ENCODE measurements around the gene EVPL. TPM values are rescaled to one million over a fixed set of nuclear protein-coding genes. Genes with fewer than 3 reads are reported as not detected.

EVPL gene
- total and polyA plus RNA-seq, 2 of the 13 experiments (the other 11 are each of a cell fraction or from before 2014, with no cell fraction given), result 2.1 to 8.2 TPM

- Histone ChIP-seq H3K9ac (ENCODE audit: insufficient read depth, low read depth, low read length) (peak overlapping the region; percentile 97), H4K20me1 (ENCODE audit: insufficient read depth, low read length) (peaks cover 10% of the 10 kb centered on the region; the same call in 1 of the 2 replicates), H3K79me2 (ENCODE audit: insufficient read depth, low read length) (peaks cover 24% of the 10 kb centered on the region), H3K36me3 (replicated peaks in 1 of 2; ENCODE audit: control insufficient read depth in 1 of 2, insufficient read depth in 2 of 2, low read length in 2 of 2) (peaks cover 7 to 20% of the 10 kb centered on the region in 2 experiments), H3K4me2 (ENCODE audit: low read depth, low read length) (peak overlapping the region; percentile 83), H3K4me1 (ENCODE audit: insufficient read depth, low read length) (peaks cover 39% of the 10 kb centered on the region), H2AFZ (ENCODE audit: low read length) (no peak overlapping the region), H3K9me3 (ENCODE audit: low read length) (no peaks in the 10 kb centered on the region), H3K27ac (ENCODE audit: extremely low read length, insufficient read depth, low read length) (peak overlapping the region; percentile 69), H3K27me3 (ENCODE audit: control insufficient read depth in 1 of 2, insufficient read depth in 2 of 2, low read length in 2 of 2) (peaks cover 17 to 32% of the 10 kb centered on the region in 2 experiments; a peak in 4 of 5 replicates), H3K4me3 (replicated peaks in 1 of 3; ENCODE audit: insufficient read depth in 1 of 3, low read depth in 2 of 3, low read length in 3 of 3) (peak overlapping the region; percentile 76 to 97 (median 86))
- POLR2A ChIA-PET, result interaction anchor here (0.9 to 1.7 kb wide), 16 partner anchors 11 to 292 kb away, joined by 3 to 6 read pairs (median 4); partner anchors contain the start of genes EVPL, EXOC7 and FOXJ1
- BruUV-seq (replicated peaks), result TSS peak; percentile 81
- no peak for DNase-seq (ENCODE audit: low spot score)
- intact Hi-C loops (cut with micrococcal nuclease; ENCODE audit: unreplicated experiment), result no loop called here
- CTCF ChIA-PET (ENCODE audit: low intra/inter-chr PET ratio, low total read pairs), result no interaction called here
- 1% methylated on average over 15 of the region's 15 CpGs for WGBS (ENCODE audit: low lambda C conversion rate)
- FAIRE-seq, result peak; percentile 63
- in situ Hi-C loops (cut with HindIII; ENCODE audit: extremely low pct_ligation_motif_present, low pct_unique_long_range_greater_than_20kb), result no loop called here
- no peak for ATAC-seq
- TF ChIP-seq SUZ12 (IDR thresholded peaks at IDR 0.05; ENCODE audit: low read depth, low read length) (no peak), DMAP1 (CRISPR knock-in tag; IDR thresholded peaks at IDR 0.05) (no peak), ZXDC (CRISPR knock-in tag; IDR thresholded peaks at IDR 0.05) (no peak), ZNF33B (CRISPR knock-in tag; IDR thresholded peaks at IDR 0.05) (no peak), ZNF235 (CRISPR knock-in tag; IDR thresholded peaks at IDR 0.05; ENCODE audit: borderline replicate concordance) (no peak), ZNF138 (CRISPR knock-in tag; IDR thresholded peaks at IDR 0.05; ENCODE audit: low read depth) (peak; percentile 50; the same call in 1 of the 2 replicates), CEBPG (CRISPR knock-in tag; IDR thresholded peaks at IDR 0.05) (0 out of 2 replicates have a peak, but pooled peaks have one; percentile 3), ZNF790 (CRISPR knock-in tag; IDR thresholded peaks at IDR 0.05; ENCODE audit: borderline replicate concordance) (no peak), ZNF607 (CRISPR knock-in tag; IDR thresholded peaks at IDR 0.05; ENCODE audit: borderline replicate concordance) (no peak), ZSCAN20 (CRISPR knock-in tag; IDR thresholded peaks at IDR 0.05; ENCODE audit: borderline replicate concordance) (no peak), FLYWCH1 (CRISPR knock-in tag; IDR thresholded peaks at IDR 0.05) (0 out of 2 replicates have a peak, but pooled peaks have one; percentile 23), ZNF609 (CRISPR knock-in tag; IDR thresholded peaks at IDR 0.05; ENCODE audit: borderline replicate concordance) (no peak), ATF7 (IDR thresholded peaks at IDR 0.05) (no peak), ATF7 (CRISPR knock-in tag; IDR thresholded peaks at IDR 0.05) (no peak)
These were observed 44.5 kb upstream of the EVPL start for GRCh38 chr17:76071531-76072147.

Data from HepG2 (cell line).